Suppressor macrophage (primary cell): Measurements from ENCODE around the gene DNAH9.

Experiments used
- DNase-seq, 4 experiments: peaks; one replicate each; pipeline ENCODE4 v3.0.0-alpha.2; 2020 to 2022

The DNAH9 gene

GRCh38 chr17:11682646-11683045 lies 84.4 kb downstream of the DNAH9 start:
- no peak for DNase-seq

- no peak for DNase-seq
Observed at GRCh38 chr17:11690681-11691080, 92.4 kb downstream of the DNAH9 start.

GRCh38 chr17:11692688-11693087 lies 94.4 kb downstream of the DNAH9 start:
- DNase-seq, result no peak

- no peak for DNase-seq
Observed at GRCh38 chr17:11693284-11693683, 95.0 kb downstream of the DNAH9 start.

- no peak for DNase-seq
Observed at GRCh38 chr17:11700668-11701067, 102.4 kb downstream of the DNAH9 start.

- no peak for DNase-seq
Observed at GRCh38 chr17:11701911-11702310, 103.6 kb downstream of the DNAH9 start.

GRCh38 chr17:11704041-11704440 lies 105.8 kb downstream of the DNAH9 start:
- DNase-seq, result no peak

GRCh38 chr17:11705111-11705510 lies 106.8 kb downstream of the DNAH9 start:
- no peak for DNase-seq

GRCh38 chr17:11707586-11707985 lies 109.3 kb downstream of the DNAH9 start:
- DNase-seq, result no peak

GRCh38 chr17:11712456-11712855 lies 114.2 kb downstream of the DNAH9 start:
- no peak for DNase-seq

GRCh38 chr17:11719203-11719602 lies 120.9 kb downstream of the DNAH9 start:
- no peak for DNase-seq

GRCh38 chr17:11719856-11720255 lies 121.6 kb downstream of the DNAH9 start:
- DNase-seq, result no peak

GRCh38 chr17:11720816-11721215 lies 122.5 kb downstream of the DNAH9 start:
- no peak for DNase-seq

GRCh38 chr17:11730747-11731146 lies 132.5 kb downstream of the DNAH9 start:
- no peak for DNase-seq

GRCh38 chr17:11736613-11737312 lies 138.5 kb downstream of the DNAH9 start:
- no peak for DNase-seq

GRCh38 chr17:11737313-11737679 lies 139.0 kb downstream of the DNAH9 start:
- no peak for DNase-seq

GRCh38 chr17:11738151-11738550 lies 139.9 kb downstream of the DNAH9 start:
- no peak for DNase-seq

GRCh38 chr17:11739351-11739750 lies 141.1 kb downstream of the DNAH9 start:
- DNase-seq, result no peak

- no peak for DNase-seq
Observed at GRCh38 chr17:11739848-11740247, 141.6 kb downstream of the DNAH9 start.

GRCh38 chr17:11742886-11743285 lies 144.6 kb downstream of the DNAH9 start:
- no peak for DNase-seq

GRCh38 chr17:11744696-11745095 lies 146.4 kb downstream of the DNAH9 start:
- DNase-seq, result no peak

- DNase-seq, result no peak
Observed at GRCh38 chr17:11747441-11747840, 149.2 kb downstream of the DNAH9 start.

- no peak for DNase-seq
Observed at GRCh38 chr17:11757815-11758214, 159.5 kb downstream of the DNAH9 start.

- DNase-seq, result no peak
Observed at GRCh38 chr17:11768106-11768505, 169.8 kb downstream of the DNAH9 start.

- no peak for DNase-seq
Observed at GRCh38 chr17:11768981-11769380, 170.7 kb downstream of the DNAH9 start.
